HEK293T (cell line): ENCODE measurements around the gene COLEC12.

Experiments
- ARNT ChIP-seq: fragments of 450-650 bp; IDR thresholded peaks from 2 replicates; pipeline ENCODE4 v1.6.1; 2017; ENCODE audit warnings: mild to moderate bottlenecking
- BHLHE40 ChIP-seq: fragments of 450-650 bp; IDR thresholded peaks from 2 replicates; pipeline ENCODE4 v1.6.1; 2016; ENCODE audit warnings: mild to moderate bottlenecking, moderate library complexity, borderline replicate concordance
- CTBP1 ChIP-seq: fragments of 450-650 bp; IDR thresholded peaks from 2 replicates; pipeline ENCODE4 v1.6.1; 2016; ENCODE audit warnings: borderline replicate concordance
- FOXK2 ChIP-seq: fragments of 450-650 bp; IDR thresholded peaks from 2 replicates; pipeline ENCODE4 v1.6.1; 2016; ENCODE audit warnings: mild to moderate bottlenecking
- FOXM1 ChIP-seq: fragments of 450-650 bp; IDR thresholded peaks from 2 replicates; pipeline ENCODE4 v1.6.1; 2017; ENCODE audit warnings: mild to moderate bottlenecking, borderline replicate concordance
- HDGF ChIP-seq: fragments of 450-650 bp; IDR thresholded peaks from 2 replicates; pipeline ENCODE4 v1.6.1; 2017; ENCODE audit warnings: antibody characterized with exemption, borderline replicate concordance
- LEF1 ChIP-seq: fragments of 450-650 bp; IDR thresholded peaks from 2 replicates; pipeline ENCODE4 v1.6.1; 2017; ENCODE audit warnings: mild to moderate bottlenecking, borderline replicate concordance
- NFRKB ChIP-seq: fragments of 450-650 bp; IDR thresholded peaks from 2 replicates; pipeline ENCODE4 v1.6.1; 2016; ENCODE audit warnings: mild to moderate bottlenecking, moderate library complexity
- SP1 ChIP-seq: fragments of 450-650 bp; IDR thresholded peaks from 2 replicates; pipeline ENCODE4 v1.6.1; 2017
- SUZ12 ChIP-seq: fragments of 450-650 bp; IDR thresholded peaks from 2 replicates; pipeline ENCODE4 v1.6.1; 2016; ENCODE audit warnings: mild to moderate bottlenecking
- TARDBP ChIP-seq: fragments of 450-650 bp; IDR thresholded peaks from 2 replicates; pipeline ENCODE4 v1.6.1; 2016
- ZNF384 ChIP-seq: fragments of 450-650 bp; IDR thresholded peaks from 2 replicates; pipeline ENCODE4 v1.6.1; 2016
- TF ChIP-seq, protein P1 (sequence below): fragments of 450-650 bp; IDR thresholded peaks from 2 replicates; pipeline ENCODE4 v1.6.1; 2016

DNA sequence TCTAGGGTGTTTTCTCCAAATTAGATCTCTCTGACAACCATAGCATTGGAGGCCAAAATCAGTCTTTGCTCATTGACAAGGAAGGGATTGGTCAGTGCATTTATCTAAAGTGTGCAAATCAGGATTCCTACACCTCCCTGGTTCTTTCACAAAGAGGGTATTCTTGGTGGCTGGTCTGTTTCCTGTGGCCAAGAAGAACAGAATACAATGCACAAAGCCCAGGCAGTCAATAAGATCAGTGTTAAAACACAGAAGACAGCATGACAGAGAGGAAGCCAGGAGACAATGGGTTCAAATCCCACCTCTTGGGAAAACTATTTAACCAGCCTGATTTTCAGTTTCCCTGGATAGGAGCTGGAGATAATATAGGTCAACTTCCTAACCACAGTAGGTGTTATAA, 186.6 kb downstream of the COLEC12 start:
- TF ChIP-seq SP1, result no peak
- TF ChIP-seq ZNF384, result no peak
- TF ChIP-seq FOXM1, result no peak
- no peak for TF ChIP-seq LEF1
- TF ChIP-seq SUZ12, result no peak
- TF ChIP-seq BHLHE40, result no peak
- no peak for TF ChIP-seq ARNT
- no peak for TF ChIP-seq HDGF
- TF ChIP-seq TARDBP, result no peak
- TF ChIP-seq FOXK2, result no peak
- TF ChIP-seq, protein P1, sequence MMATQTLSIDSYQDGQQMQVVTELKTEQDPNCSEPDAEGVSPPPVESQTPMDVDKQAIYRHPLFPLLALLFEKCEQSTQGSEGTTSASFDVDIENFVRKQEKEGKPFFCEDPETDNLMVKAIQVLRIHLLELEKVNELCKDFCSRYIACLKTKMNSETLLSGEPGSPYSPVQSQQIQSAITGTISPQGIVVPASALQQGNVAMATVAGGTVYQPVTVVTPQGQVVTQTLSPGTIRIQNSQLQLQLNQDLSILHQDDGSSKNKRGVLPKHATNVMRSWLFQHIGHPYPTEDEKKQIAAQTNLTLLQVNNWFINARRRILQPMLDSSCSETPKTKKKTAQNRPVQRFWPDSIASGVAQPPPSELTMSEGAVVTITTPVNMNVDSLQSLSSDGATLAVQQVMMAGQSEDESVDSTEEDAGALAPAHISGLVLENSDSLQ, result no peak
- no peak for TF ChIP-seq CTBP1
- TF ChIP-seq NFRKB, result no peak
